ENCODE measurements around the gene KLHDC4.
"Not testable (repeated sequence)": the region's sequence is repeated elsewhere in the genome, so short reads cannot be mapped to it uniquely, and the experiment has no call there.

Gene KLHDC4

DNA sequence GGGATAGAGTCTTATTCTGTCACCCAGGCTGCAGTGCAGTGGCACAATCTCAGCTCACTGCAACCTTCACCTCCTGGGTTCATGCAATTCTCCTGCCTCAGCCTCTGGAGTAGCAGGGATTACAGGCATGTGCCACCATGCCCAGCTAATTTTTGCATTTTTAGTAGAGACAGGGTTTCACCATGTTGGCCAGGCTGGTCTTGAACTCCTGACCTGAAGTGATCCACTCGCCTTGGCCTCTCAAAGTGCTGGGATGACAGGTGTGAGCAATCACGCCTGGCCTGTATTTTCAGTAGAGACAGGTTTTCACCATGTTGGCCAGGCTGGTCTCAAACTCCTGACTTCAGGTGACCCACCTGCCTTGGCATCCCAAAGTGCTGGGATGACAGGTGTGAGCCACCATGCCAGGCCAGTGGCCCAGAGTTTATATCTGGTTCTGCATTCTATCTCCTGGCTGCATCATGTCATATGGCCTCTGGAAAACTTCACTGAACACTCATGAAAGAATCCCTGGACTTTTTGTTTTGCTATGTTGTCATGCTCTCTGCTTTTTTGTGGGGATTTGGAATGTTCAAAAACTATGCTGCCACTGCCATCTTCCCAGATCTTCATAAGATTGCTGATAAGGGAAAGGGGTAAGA, 21.8 kb upstream of the KLHDC4 start:
- not testable (repeated sequence) for H3K9ac ChIP-seq (ENCODE audit: low read length); H2BK5ac ChIP-seq (ENCODE audit: low read depth, low read length, poor library complexity, severe bottlenecking)

DNA sequence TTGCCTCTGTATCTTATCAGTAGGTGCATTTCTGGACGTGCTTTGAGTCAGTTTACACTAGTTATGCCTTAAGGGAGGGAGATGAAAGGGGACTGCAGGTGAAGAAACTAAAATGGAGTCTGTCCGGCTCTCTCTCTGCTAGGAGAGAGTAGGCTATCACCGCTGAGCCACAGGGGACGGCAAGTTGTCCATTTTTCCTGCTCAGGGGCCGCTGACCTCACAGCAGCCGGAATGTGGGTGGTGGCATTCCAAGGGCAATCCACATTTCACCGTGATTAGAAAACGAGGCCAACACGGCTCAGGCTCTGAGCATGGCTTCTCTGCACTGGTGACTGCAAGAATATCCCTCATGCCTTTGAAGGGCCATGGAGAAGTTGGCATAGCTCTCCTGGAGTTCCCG, 19.0 kb upstream of the KLHDC4 start:
- Histone ChIP-seq H2BK15ac (ENCODE audit: low read depth, poor library complexity, severe bottlenecking) (no peak overlapping the region), H3K36me3 (ENCODE audit: control insufficient read depth in 1 of 2, insufficient read depth in 2 of 2, low read depth in 1 of 2, low read length in 2 of 2) (no peaks in the 10 kb centered on the region), H3K4ac (ENCODE audit: low read depth in 1 of 2, low read length in 2 of 2) (no peak overlapping the region), H2BK5ac (ENCODE audit: low read depth, low read length, poor library complexity, severe bottlenecking) (no peak overlapping the region), H2AK5ac (ENCODE audit: low read length, severe bottlenecking) (no peak overlapping the region), H2BK120ac (ENCODE audit: low read depth, low read length) (no peak overlapping the region), H3K4me1 (ENCODE audit: control insufficient read depth, insufficient read depth, low read depth, low read length) (peaks cover 8% of the 10 kb centered on the region), H3K27ac (ENCODE audit: low read length, poor library complexity, severe bottlenecking) (no peak overlapping the region), H3K79me1 (replicated peaks; ENCODE audit: low read length, poor library complexity, severe bottlenecking) (no peaks in the 10 kb centered on the region), H3K4me3 (ENCODE audit: insufficient read depth in 1 of 2, low read depth in 1 of 2, low read length in 2 of 2) (no peak overlapping the region), H4K91ac (ENCODE audit: low read length) (no peak overlapping the region), H3K14ac (ENCODE audit: low read length in 2 of 2) (no peak overlapping the region), H2AFZ (ENCODE audit: low read depth, low read length) (no peak overlapping the region), H3K9ac (ENCODE audit: low read length) (no peak overlapping the region), H3K9me3 (ENCODE audit: control insufficient read depth, low read length) (no peaks in the 10 kb centered on the region), H2BK12ac (ENCODE audit: low read length in 2 of 2) (no peak overlapping the region), H3K23ac (ENCODE audit: low read length in 2 of 2) (no peak overlapping the region), H3K27me3 (ENCODE audit: control insufficient read depth in 1 of 2, insufficient read depth in 1 of 2, low read length in 2 of 2) (peaks cover 0 to 32% of the 10 kb centered on the region in 2 experiments), H3K4me2 (ENCODE audit: low read length, poor library complexity, severe bottlenecking) (no peak overlapping the region), H4K8ac (ENCODE audit: low read length) (no peak overlapping the region), H3K18ac (ENCODE audit: low read depth in 1 of 2, low read length in 2 of 2) (no peak overlapping the region)
- WGBS: 57% methylated on average over 10 of the region's 10 CpGs
- DNase-seq: no peak

More for the DNA sequence above, 21.8 kb upstream of the KLHDC4 start:
- not testable (repeated sequence) for H2BK15ac ChIP-seq (ENCODE audit: low read depth, poor library complexity, severe bottlenecking); H2AFZ ChIP-seq (ENCODE audit: low read depth, low read length); H2BK120ac ChIP-seq (ENCODE audit: low read depth, low read length); DNase-seq; H3K14ac ChIP-seq (ENCODE audit: low read length in 2 of 2); H3K36me3 ChIP-seq (ENCODE audit: control insufficient read depth in 1 of 2, insufficient read depth in 2 of 2, low read depth in 1 of 2, low read length in 2 of 2); H2BK12ac ChIP-seq (ENCODE audit: low read length in 2 of 2); H3K23ac ChIP-seq (ENCODE audit: low read length in 2 of 2); H3K79me1 ChIP-seq (replicated peaks; ENCODE audit: low read length, poor library complexity, severe bottlenecking); H3K4me2 ChIP-seq (ENCODE audit: low read length, poor library complexity, severe bottlenecking); H3K9me3 ChIP-seq (ENCODE audit: control insufficient read depth, low read length); H3K4ac ChIP-seq (ENCODE audit: low read depth in 1 of 2, low read length in 2 of 2); H3K27ac ChIP-seq (ENCODE audit: low read length, poor library complexity, severe bottlenecking); H2AK5ac ChIP-seq (ENCODE audit: low read length, severe bottlenecking); H3K4me3 ChIP-seq (ENCODE audit: insufficient read depth in 1 of 2, low read depth in 1 of 2, low read length in 2 of 2); H4K91ac ChIP-seq (ENCODE audit: low read length); H4K8ac ChIP-seq (ENCODE audit: low read length); H3K18ac ChIP-seq (ENCODE audit: low read depth in 1 of 2, low read length in 2 of 2)
- Histone ChIP-seq H3K27me3 (ENCODE audit: control insufficient read depth in 1 of 2, insufficient read depth in 1 of 2, low read length in 2 of 2) (peaks cover 0 to 28% of the 10 kb centered on the region in 2 experiments), H3K4me1 (ENCODE audit: control insufficient read depth, insufficient read depth, low read depth, low read length) (peaks cover 12% of the 10 kb centered on the region)
- 83% methylated on average over 2 of the region's 2 CpGs for WGBS

DNA sequence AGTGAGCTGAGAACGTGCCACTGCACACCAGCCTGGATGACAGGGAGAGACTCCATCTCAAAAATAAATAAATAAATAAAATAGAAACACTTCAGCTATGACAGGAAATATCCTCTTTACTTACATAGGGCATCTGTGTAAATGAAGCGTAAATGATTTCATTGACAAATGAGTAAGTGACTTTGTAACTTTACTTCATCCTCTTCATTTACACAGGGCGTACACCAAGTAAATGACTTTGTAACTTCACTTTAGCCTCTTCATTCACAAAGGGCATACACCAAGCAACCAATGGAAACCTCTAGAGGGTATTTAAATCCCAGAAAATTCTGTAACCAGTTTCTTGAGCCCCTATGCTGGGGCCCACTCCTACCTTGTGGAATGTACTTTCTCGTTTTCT, 16.2 kb upstream of the KLHDC4 start:
- no peak overlapping the region for H2BK120ac ChIP-seq (ENCODE audit: low read depth, low read length)
- H3K36me3 ChIP-seq (ENCODE audit: control insufficient read depth in 1 of 2, insufficient read depth in 2 of 2, low read depth in 1 of 2, low read length in 2 of 2): no peaks in the 10 kb centered on the region
- H3K79me1 ChIP-seq (replicated peaks; ENCODE audit: low read length, poor library complexity, severe bottlenecking): no peaks in the 10 kb centered on the region
- no peak overlapping the region for H4K91ac ChIP-seq (ENCODE audit: low read length)
- H3K27me3 ChIP-seq (ENCODE audit: control insufficient read depth in 1 of 2, insufficient read depth in 1 of 2, low read length in 2 of 2): peaks cover 0 to 30% of the 10 kb centered on the region in 2 experiments
- H2BK5ac ChIP-seq (ENCODE audit: low read depth, low read length, poor library complexity, severe bottlenecking): no peak overlapping the region
- H3K9me3 ChIP-seq (ENCODE audit: control insufficient read depth, low read length): no peaks in the 10 kb centered on the region
- 79% methylated on average over 3 of the region's 4 CpGs for WGBS
- H3K27ac ChIP-seq (ENCODE audit: low read length, poor library complexity, severe bottlenecking): no peak overlapping the region
- no peak overlapping the region for H3K4me2 ChIP-seq (ENCODE audit: low read length, poor library complexity, severe bottlenecking)
- H2BK15ac ChIP-seq (ENCODE audit: low read depth, poor library complexity, severe bottlenecking): no peak overlapping the region
- no peak overlapping the region for H3K9ac ChIP-seq (ENCODE audit: low read length)
- no peak overlapping the region for H2AK5ac ChIP-seq (ENCODE audit: low read length, severe bottlenecking)
- DNase-seq: no peak
- H3K14ac ChIP-seq (ENCODE audit: low read length in 2 of 2): no peak overlapping the region
- peaks cover 20% of the 10 kb centered on the region for H3K4me1 ChIP-seq (ENCODE audit: control insufficient read depth, insufficient read depth, low read depth, low read length)
- H3K4me3 ChIP-seq (ENCODE audit: insufficient read depth in 1 of 2, low read depth in 1 of 2, low read length in 2 of 2): no peak overlapping the region
- no peak overlapping the region for H3K23ac ChIP-seq (ENCODE audit: low read length in 2 of 2)
- no peak overlapping the region for H2BK12ac ChIP-seq (ENCODE audit: low read length in 2 of 2)
- H3K18ac ChIP-seq (ENCODE audit: low read depth in 1 of 2, low read length in 2 of 2): no peak overlapping the region
- no peak overlapping the region for H3K4ac ChIP-seq (ENCODE audit: low read depth in 1 of 2, low read length in 2 of 2)
- H2AFZ ChIP-seq (ENCODE audit: low read depth, low read length): no peak overlapping the region
- H4K8ac ChIP-seq (ENCODE audit: low read length): no peak overlapping the region

DNA sequence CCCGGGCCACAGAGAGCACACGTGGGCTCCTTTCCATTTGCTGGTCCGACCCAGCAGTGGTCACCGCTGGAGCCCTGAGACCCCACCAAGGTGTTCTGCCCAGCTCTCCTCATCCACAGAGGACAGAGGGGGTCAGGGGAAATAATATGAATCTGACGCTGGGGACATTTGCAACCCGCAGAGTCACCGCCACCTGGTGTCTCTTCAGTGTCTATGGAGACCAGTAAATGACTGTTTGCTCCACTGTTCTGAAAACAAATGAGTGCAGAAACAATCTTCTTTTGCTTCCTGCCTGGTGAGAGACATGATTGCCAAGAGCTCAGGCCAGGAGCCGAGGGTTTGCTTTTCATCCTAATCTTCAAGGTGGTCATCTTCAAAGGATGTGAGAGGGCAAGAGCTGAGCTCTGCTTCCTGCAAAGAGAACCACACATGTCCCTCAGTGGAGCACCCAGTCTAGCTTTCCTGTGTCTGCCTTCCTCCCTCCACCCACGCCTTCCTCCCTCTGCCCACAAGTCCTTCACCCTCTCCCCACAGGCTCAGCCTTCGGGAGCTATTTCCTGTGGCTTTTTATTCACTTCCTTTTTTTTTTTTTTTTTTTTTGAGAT, 14.7 kb upstream of the KLHDC4 start:
- H3K36me3 ChIP-seq (ENCODE audit: control insufficient read depth in 1 of 2, insufficient read depth in 2 of 2, low read depth in 1 of 2, low read length in 2 of 2): no peaks in the 10 kb centered on the region
- peak overlapping the region in 1 of 2 experiments; percentile 59 for H3K18ac ChIP-seq (ENCODE audit: low read depth in 1 of 2, low read length in 2 of 2)
- H3K14ac ChIP-seq (ENCODE audit: low read length in 2 of 2): no peak overlapping the region
- peak overlapping the region in 1 of 2 experiments; percentile 68 for H2BK12ac ChIP-seq (ENCODE audit: low read length in 2 of 2)
- 83% methylated on average over 9 of the region's 10 CpGs for WGBS
- no peak overlapping the region for H3K4me2 ChIP-seq (ENCODE audit: low read length, poor library complexity, severe bottlenecking)
- H3K23ac ChIP-seq (ENCODE audit: low read length in 2 of 2): no peak overlapping the region
- peaks cover 20% of the 10 kb centered on the region for H3K4me1 ChIP-seq (ENCODE audit: control insufficient read depth, insufficient read depth, low read depth, low read length)
- H4K8ac ChIP-seq (ENCODE audit: low read length): peak overlapping the region; percentile 87
- peaks cover 0 to 26% of the 10 kb centered on the region in 2 experiments for H3K27me3 ChIP-seq (ENCODE audit: control insufficient read depth in 1 of 2, insufficient read depth in 1 of 2, low read length in 2 of 2)
- no peak overlapping the region for H3K9ac ChIP-seq (ENCODE audit: low read length)
- H2BK5ac ChIP-seq (ENCODE audit: low read depth, low read length, poor library complexity, severe bottlenecking): no peak overlapping the region
- H3K27ac ChIP-seq (ENCODE audit: low read length, poor library complexity, severe bottlenecking): no peak overlapping the region
- no peak overlapping the region for H2AFZ ChIP-seq (ENCODE audit: low read depth, low read length)
- no peak overlapping the region for H2BK15ac ChIP-seq (ENCODE audit: low read depth, poor library complexity, severe bottlenecking)
- H3K9me3 ChIP-seq (ENCODE audit: control insufficient read depth, low read length): no peaks in the 10 kb centered on the region
- H3K4me3 ChIP-seq (ENCODE audit: insufficient read depth in 1 of 2, low read depth in 1 of 2, low read length in 2 of 2): no peak overlapping the region
- no peak overlapping the region for H2BK120ac ChIP-seq (ENCODE audit: low read depth, low read length)
- no peak for DNase-seq
- H3K4ac ChIP-seq (ENCODE audit: low read depth in 1 of 2, low read length in 2 of 2): peak overlapping the region in 1 of 2 experiments; percentile 56
- H3K79me1 ChIP-seq (replicated peaks; ENCODE audit: low read length, poor library complexity, severe bottlenecking): no peaks in the 10 kb centered on the region
- no peak overlapping the region for H2AK5ac ChIP-seq (ENCODE audit: low read length, severe bottlenecking)
- peak overlapping the region; percentile 78 for H4K91ac ChIP-seq (ENCODE audit: low read length)
